T1000 (cell line): ENCODE results near the gene MAP2K2.
"Not testable (repeated sequence)": the region's sequence is repeated elsewhere in the genome, so short reads cannot be mapped to it uniquely, and the experiment has no call there.

Experiments
- DNase-seq: peaks from one replicate; lab custom pipeline; 2025; ENCODE audit warnings: mixed read lengths; lab: John Stamatoyannopoulos, UW

The MAP2K2 gene

DNA sequence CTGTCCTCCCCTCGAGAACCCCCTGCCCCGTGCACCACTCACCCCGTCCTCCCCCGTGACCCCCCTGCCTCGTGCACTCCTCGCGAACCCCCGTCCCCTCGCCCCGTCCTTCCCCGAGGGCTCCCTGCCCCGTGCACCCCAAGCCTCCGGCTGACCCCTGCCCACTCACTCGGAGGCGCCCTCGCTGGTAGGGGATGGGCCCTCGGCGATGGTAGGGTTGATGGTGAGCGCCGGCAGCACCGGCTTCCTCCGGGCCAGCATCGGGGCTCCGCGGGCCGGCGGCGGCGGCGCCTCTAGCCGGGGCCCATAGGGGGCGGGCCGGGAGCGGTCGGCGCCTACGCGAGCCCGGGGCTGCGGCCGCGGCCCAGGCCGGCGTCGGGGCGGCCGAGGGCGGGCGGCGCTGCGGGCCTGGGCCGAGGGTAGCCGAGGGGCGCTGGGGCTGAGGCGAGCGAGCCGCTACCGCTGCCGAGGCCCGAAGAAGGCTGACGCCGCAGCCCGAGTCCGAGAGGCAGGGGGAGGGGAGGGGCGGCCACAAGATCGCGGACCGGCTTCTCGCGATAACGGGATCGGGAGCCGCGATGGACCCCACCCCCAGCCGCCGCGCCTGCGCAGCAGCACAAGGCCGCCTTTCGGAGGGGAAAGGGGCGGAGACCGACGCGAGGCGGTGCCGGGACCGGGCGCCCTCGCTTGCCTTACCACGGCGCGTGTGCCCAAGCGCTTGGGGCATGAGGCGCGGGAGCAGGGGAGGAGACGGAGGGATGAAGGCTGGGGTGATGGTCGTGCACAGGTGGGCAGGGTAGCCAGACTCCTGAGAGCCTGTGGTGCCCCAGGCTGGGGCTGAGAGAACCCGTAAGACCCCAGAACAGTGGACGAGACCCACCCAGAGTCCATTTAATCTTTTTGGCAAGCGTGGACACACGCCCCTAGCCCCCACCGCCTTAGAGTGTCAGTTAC is at the start of gene MAP2K2:
Gene MAP2K2, minus strand, starts transcription at position 508 of the 954 bp plus-strand sequence. Its CDS starts 247 bp downstream, at position 261.
- peak; percentile 90 for DNase-seq

DNA sequence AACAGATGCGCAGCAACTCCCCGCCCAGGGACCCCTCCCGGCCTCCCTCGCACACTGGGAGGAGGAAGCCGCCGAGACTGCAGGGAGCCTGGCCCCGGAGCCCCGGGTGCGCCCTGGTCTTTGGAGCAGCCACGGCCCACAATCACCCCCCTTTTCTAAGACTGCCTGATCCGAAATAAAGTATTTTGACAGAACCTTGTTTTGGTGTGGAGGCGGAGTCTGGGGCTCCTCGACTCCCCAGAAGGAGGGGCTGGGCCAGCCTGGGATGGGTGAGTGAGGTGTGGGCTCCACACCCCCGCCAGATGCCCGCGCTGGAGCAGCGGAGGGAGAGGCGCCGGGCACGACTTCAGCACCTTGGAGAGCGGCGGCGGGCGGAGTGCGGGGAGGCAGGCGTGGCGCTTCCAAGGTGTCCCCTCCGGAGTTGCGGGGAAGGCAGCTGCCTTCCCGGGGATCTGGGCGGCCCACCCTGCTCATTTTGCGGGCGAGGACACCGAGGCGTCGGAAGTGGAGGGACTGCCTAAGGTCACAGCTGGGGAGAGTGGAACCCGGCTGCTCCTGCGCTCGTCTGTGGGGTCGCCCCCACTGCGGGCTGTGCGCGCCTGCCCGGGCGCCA is 49.0 kb upstream of the MAP2K2 start:
- peak; percentile 24 for DNase-seq

DNA sequence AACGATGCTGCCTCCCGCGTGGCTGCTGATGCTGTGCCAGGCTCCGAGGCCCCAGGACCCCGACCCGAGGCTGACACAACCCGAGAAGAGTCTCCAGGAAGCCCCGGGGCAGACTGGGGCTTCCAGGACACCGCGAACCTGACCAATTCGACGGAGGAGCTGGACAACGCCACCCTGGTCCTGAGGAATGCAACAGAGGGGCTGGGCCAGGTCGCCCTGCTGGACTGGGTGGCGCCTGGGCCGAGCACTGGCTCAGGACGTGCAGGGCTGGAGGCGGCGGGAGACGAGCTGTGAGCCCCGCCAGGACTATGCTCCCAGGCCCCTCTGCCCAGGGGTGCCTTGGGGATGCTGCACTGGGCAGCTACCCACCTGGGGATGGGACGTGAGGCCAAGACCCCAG is 47.8 kb upstream of the MAP2K2 start:
- DNase-seq = no peak

DNA sequence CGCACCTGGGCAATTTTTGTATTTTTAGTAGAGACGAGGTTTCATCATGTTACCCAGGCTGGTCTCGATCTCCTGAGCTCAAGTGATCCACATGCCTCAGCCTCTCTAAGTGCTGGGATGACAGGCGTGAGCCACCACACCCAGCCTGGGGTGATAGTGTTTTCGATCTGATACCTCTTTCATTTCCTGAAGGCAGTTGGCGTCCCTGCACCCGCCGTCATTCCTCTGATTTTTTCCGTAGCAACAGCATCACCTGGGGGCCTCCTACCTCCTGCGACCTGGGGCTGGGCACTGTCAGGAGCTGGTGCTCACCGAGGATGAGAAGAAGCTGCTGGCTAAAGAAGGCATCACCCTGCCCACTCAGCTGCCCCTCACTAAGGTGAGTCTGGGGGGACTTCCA is 40.3 kb upstream of the MAP2K2 start:
- no peak for DNase-seq

DNA sequence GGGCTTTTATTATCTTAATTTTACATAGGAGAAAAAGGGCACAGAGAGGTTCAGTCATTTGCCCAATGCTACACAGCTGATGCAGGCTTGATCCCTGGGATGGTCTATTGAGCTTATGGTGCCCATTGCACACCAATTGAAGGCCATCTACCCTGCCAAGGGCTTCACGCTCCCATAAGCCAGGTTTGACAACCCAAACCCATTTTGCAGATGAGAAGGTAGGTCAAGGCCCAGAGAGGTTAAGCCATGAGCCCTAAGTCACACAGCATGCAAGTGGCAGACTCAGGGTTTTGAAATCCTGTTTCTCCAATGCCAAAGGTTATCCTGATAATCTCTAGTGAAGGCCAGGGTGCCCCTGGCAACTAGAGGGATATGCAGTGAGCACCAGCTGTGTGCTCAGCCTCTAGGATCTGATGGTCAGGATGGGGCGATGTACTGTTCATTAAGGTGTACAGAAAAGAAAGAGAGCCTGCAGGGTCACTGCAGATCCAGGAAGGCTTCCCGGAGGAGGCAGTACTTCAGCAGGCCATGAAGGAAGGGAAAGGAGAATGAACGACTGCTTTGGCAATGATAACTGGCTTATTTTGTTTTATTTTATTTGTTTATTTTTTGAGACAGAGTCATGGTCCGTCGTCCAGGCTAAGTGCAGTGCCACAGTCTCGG is 37.6 kb upstream of the MAP2K2 start:
- DNase-seq = no peak

DNA sequence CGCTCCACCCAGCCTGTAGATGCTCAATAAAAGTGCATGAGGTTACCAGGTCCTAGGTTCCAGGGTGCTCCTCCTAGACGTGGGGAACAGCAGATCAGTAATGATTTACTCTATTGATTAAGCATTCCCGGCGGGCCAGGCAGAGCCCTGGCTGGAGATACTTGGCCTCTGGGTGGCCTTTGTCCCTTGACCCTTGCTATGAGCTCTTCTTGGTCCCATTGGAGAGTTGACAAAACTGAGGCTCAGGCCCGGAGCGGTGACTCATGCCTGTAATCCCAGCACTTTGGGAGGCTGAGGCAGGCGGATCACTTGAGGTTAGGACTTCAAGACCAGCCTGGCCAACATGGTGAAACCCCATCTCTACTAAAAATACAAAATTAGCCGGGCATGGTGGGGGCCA is 34.0 kb upstream of the MAP2K2 start:
- not testable (repeated sequence) for DNase-seq

DNA sequence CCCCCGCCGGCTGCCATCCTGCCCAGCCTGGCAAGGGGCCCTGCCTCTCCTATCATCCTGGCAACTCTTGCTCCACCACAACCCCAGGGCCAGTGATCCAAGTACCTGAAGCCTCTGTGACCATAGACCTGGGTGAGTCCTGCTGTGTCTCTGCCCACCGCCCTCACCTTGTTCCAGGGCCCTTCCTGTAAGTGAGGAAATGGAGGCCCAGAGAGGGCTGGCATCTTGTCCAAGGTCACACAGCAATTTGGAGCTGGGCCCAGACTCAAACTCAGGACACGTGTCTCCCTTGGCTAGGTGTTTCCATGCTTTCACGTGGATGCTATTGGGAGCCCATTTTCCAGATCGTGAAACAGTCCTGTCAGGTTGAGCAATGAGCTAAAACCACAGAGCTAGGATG is 33.2 kb upstream of the MAP2K2 start:
- DNase-seq = no peak

DNA sequence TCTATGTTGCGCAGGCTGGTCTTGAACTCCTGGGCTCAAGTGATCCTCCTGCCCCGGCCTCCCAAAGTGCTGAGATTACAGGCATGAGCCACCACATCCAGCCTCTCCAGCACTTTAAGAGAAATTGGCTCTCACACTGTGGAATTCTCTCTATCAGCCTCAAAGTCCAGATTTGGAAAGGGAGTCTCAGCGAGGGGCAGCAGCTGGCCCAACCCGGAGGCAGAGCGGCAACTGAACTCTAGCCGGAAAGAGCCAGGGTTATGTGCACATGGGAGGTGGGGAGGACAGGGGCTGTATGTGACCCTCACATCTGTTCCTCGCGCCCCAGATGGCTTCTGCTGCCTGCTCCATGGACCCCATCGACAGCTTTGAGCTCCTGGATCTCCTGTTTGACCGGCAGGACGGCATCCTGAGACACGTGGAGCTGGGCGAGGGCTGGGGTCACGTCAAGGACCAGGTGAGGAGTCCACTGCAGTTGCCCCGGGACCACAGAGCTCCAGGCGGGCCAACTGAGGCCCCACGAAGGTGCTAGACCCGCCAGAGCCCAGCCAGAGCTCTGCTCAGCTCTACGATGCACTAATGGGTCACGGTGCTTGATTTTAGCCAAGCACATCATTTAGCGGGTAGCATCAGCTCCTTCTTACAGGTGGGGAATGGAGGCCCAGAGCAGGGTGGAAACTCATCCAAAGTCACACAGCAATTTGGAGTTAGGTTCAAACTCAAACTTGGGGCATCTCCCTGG is 30.8 kb upstream of the MAP2K2 start:
- DNase-seq = no peak

DNA sequence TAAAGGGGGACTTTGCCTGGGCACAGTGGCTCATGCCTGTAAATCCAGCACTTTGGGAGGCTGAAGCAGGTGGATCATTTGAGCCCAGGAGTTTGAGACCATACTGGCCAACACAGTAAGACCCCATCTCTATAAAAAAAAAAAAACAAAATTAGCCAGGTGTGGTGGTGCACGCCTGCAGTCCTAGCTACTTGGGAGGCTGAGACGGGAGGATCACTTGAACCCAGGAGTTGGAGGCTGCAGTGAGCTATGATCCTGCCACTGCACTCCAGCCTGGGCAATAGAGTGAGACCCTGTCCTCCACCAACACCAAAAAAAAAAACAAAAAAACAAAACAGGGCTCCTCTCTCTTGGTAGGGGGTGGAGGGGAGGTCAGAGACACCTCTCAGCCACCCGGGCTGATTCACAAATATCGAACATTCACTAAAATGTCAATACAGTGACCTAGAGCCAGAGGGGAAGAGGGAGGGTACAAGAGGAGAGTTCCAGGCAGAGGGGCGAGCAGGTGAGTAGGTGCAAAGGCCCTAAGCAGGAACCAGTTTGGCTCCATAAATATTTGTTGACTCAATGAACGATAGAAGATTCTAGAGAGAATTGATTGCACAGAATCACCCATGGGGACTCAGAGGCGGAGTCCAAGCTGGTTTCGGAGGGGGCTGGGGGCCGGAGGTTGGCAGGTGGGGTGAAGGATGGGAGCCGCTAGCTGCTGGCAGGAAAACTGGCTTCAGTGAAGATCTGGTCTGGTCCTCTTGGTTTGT is 28.5 kb upstream of the MAP2K2 start:
- no peak for DNase-seq

DNA sequence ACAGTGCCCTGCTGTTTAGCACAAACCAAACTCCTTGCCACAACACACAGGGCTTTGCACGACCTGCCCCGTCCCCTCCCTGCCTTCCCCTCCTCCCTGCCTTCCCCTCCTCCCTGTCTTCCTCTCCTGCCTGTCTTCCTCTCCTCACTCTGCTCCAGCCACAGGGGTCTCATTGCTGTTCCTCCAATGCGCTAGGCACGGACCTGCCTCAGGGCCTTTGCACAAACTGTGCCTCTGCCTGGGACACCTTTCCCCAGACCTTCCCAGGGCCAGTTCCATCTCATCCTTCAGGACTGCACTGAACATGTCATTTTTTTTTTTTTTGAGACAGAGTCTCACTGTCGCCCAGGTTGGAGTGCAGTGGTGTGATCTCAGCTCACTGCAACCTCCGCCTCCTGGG is 27.7 kb upstream of the MAP2K2 start:
- DNase-seq = no peak

DNA sequence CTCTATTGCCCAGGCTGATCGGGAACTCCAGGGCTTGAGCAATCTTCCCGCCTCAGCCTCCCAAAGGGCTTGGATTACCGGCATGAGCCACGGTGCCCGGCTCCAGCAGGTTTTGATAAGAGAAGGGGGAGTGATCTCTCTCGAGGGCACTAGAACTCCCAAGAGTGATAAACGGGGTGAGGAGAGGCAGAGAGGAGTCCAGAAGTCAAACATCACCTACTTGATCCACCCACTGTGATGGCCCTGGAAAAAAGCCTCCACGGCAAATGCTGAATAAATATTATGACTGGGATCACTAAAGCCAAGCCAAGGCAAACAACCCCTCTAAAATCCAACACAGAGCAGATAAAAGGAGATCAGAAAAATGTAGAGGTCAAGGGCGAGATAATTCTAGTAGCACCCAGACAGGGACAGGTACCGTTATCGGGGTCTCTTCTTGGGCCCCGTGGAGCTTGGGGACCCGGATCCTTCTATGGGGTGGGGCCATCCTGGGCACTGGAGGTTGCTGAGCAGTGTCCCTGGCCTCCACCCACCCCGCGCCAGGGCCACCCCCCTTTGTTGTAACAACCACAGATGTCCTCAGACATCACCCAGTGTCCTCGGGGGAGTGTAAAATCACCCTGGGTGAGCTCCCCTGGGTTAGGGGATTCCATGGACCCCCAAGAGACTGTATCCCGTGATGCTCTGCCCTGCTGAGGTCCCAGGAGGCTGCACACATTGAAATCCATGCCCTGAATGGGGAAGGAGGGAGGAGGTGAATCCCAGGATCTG is 25.8 kb upstream of the MAP2K2 start:
- no peak for DNase-seq

DNA sequence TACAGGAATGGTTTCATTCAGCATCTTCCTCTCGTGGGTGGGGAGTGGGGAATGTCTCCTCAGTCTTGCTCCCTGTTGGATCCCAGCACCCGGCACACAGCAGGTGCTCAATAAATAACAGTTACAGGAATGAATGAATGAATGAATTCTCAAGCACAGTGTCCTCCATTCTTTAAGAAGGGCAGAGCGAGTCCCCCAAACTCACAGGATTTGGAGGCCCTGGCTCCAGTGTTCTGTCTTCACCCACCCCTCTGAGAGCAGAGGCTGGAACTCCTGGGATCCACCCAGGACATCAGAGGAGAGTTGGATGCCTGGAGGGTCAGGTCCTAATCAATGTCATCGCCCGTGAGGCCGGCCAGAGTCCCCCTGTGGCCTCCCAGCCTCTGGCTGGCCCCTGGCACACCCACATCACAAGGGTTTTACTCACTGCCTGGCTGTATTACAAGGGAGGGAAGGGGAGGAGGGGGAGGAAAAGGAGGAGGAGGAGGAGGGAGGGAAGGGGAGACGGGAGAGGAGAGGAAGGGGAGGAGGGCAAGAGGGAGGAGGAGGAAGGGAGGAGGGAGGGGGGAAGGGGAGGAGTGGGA is 20.8 kb upstream of the MAP2K2 start:
- no peak for DNase-seq

DNA sequence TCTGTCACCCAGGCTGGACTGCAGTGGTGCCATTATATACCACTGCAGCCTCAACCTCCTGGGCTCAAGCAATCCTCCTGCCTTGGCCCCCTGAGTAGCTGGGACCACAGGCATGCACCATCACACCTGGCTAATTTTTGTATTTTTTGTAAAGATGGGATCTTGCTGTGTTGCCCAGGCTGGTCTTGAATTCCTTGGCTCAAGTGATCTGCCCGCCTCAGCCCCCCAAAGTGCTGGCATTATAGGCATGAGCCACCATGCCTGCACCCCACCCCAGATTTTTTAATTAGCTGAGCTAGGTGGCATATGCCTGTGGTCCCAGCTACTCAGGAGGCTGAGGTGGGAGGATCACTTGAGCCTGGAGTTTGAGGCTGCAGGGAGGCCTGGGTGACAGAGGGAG is 19.0 kb upstream of the MAP2K2 start:
- DNase-seq = not testable (repeated sequence)

DNA sequence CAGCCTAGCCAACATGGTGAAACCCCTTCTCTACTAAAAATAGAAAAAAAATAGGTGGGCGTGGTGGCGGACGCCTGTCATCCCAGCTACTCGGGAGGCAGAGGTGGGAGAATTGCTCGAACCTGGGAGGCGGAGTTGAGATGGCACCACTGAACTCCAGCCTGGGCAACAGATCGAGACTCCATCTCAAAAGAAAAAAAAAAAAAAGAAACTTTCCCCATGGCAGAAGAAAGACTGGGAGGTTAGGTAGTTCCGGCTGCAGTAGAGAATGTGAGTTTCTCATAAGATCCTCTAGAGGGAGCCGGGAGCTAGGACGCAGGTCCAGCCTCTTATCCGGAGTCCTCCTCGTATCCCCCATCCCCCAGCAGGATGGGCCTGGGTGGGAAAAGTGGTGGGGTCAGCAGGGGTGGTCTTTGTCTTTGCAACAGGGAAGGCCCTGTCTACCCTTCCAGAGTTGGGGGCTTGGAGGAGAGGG is 16.4 kb upstream of the MAP2K2 start:
- DNase-seq = no peak

DNA sequence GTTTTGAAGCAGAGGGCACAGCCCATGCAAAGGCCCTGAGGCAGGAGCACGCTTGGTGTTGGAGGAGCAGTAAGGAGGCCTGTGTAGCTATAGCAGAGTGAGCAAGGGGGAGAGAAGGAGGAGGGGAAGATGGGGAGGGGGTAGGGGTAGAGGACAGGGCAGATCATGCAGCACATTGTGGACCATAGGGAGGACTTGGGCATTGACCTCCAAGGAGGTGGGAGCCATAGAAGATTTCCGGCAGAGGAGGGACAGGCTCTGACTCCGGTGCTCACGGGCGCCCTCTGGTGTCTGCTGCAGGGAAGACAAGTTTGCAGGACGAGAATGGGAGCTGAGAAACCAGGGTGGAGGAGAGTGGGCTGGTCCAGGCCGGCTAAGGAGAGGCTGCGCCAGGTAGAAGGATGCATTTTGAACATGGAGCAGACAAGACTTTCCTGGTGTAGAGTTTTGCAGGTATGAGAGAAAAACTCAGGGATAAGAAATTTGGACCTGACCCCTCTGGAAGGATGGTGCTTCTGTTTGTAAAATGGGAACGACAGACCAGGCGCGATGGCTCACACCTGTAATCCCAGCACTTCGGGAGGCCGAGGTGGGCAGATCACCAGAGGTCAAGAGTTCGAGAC is 15.8 kb upstream of the MAP2K2 start:
- peak; percentile 33 for DNase-seq

DNA sequence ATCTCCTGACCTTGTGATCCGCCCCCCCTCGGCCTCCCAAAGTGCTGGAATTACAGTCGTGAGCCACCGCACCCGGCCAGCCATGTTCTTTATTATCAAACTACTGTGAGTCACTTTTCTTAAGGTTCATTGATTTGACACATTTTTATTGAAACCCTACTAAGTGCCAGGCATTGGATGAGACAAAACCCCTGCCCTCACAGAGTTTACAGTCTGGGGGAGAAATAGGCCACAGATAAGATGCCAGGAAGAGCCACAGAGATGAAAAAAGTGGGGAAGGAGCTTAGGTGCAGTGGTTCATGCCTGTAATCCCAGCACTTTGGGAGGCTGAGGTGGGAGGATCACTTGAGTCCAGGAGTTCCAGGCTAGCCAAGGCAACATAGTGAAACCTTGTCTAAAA is 14.5 kb upstream of the MAP2K2 start:
- no peak for DNase-seq

DNA sequence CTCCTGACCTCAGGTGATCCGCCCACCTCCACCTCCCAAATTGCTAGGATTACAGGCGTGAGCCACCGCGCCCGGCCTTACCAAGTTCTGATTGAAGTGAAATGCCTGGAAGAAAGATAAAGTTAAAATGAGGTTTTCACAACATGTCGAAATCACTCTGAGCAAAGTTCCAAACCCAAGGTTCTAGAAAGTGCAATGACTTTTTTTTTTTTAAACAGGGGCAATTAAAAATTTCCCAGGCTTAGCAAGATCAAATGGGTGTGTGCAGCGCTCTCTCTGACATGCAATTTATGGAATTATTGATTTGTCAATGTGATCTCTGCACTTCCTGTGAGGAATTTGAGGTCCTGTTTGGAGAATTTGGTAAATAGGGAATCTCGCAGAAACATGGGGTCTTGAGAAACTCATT is 12.8 kb upstream of the MAP2K2 start:
- no peak for DNase-seq

DNA sequence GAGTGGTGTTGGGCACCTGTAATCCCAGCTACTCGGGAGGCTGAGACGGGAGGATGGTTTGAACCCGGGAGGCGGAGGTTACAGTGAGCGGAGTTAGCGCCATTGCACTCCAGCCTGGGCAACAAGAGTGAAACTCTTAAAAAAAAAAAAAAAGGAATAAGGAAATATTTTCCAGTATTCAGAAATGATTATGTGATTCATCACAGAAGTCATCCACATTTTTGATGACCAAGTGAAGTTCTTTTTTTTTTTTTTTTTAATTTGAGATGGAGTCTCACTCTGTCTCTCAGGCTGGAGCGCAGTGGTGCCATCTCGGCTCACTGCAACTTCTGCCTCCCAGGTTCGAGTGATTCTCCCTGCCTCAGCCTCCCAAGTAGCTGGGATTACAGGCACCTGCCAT is 11.5 kb upstream of the MAP2K2 start:
- not testable (repeated sequence) for DNase-seq

DNA sequence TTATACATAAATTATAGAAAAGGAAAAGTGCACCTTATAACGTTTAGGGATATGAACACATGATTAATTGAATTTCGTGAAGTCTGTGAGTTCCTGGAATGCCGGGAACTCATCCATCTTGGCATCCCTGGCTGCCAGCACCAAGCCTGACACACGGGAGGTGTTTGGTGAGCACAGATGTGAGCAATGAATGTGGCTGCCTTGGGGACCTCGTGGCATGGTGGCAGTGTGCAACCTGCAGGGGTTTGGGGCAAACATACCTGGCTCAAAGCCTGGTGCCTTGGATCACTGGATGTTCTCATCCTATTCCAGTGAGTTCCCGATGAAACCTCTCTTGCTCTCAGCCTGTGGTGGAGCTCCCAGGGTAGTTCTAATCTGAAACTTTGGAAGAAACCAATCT is 10.4 kb upstream of the MAP2K2 start:
- DNase-seq = no peak
